Measurements from ENCODE around the gene ABCA2. TPM values are rescaled to one million over a fixed set of nuclear protein-coding genes. Genes with fewer than 3 reads are reported as not detected.

ABCA2 gene
- total RNA-seq, 1 donor from 2014 or later, result 55.1 TPM

DNA sequence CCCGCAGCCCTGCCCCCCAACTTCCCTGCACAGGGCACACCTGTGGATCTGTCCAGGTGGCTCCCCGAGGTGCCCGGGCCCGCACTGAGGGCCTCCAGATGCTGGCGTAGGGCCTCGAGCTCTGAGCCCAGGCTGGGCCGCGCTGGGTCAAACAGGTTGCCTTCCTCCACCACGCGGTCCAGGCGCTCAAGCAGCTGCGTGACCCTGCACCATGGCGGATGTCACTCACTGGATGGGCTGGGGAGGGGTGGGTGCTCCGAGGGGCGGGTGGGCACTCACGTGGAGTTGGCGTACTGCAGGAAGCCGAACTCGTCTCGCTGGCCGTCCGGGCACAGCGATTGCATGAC is 5.4 kb downstream of the ABCA2 start:
- no peak for DNase-seq (ENCODE audit: extremely low spot score, unreplicated experiment)
- TF ChIP-seq, protein P1, sequence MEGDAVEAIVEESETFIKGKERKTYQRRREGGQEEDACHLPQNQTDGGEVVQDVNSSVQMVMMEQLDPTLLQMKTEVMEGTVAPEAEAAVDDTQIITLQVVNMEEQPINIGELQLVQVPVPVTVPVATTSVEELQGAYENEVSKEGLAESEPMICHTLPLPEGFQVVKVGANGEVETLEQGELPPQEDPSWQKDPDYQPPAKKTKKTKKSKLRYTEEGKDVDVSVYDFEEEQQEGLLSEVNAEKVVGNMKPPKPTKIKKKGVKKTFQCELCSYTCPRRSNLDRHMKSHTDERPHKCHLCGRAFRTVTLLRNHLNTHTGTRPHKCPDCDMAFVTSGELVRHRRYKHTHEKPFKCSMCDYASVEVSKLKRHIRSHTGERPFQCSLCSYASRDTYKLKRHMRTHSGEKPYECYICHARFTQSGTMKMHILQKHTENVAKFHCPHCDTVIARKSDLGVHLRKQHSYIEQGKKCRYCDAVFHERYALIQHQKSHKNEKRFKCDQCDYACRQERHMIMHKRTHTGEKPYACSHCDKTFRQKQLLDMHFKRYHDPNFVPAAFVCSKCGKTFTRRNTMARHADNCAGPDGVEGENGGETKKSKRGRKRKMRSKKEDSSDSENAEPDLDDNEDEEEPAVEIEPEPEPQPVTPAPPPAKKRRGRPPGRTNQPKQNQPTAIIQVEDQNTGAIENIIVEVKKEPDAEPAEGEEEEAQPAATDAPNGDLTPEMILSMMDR (IDR thresholded peaks at IDR 0.05), result no peak
- Mint-ChIP-seq H3K36me3 (ENCODE audit: unreplicated experiment) (peaks cover 2% of the 10 kb centered on the region), H3K27me3 (ENCODE audit: unreplicated experiment) (no peaks in the 10 kb centered on the region), H3K9me3 (ENCODE audit: unreplicated experiment) (no peaks in the 10 kb centered on the region), H3K4me3 (ENCODE audit: unreplicated experiment) (no peak overlapping the region), H3K27ac (ENCODE audit: unreplicated experiment) (no peak overlapping the region), H3K4me1 (ENCODE audit: unreplicated experiment) (peaks cover 8% of the 10 kb centered on the region)

- no peaks in the 10 kb centered on the region for H3K27me3 Mint-ChIP-seq (ENCODE audit: unreplicated experiment)
- H3K36me3 Mint-ChIP-seq (ENCODE audit: unreplicated experiment), result peaks cover 2% of the 10 kb centered on the region
- no peak overlapping the region for H3K4me3 Mint-ChIP-seq (ENCODE audit: unreplicated experiment)
- no peaks in the 10 kb centered on the region for H3K9me3 Mint-ChIP-seq (ENCODE audit: unreplicated experiment)
- H3K4me1 Mint-ChIP-seq (ENCODE audit: unreplicated experiment), result peaks cover 5% of the 10 kb centered on the region
- no peak for DNase-seq (ENCODE audit: extremely low spot score, unreplicated experiment)
- no peak overlapping the region for H3K27ac Mint-ChIP-seq (ENCODE audit: unreplicated experiment)
- TF ChIP-seq, protein P1 (IDR thresholded peaks at IDR 0.05), result no peak
These were observed 5.9 kb downstream of the ABCA2 start for GRCh38 chr9:137021979-137022661.

- Mint-ChIP-seq H3K9me3 (ENCODE audit: unreplicated experiment) (no peaks in the 10 kb centered on the region), H3K27ac (ENCODE audit: unreplicated experiment) (no peak overlapping the region), H3K4me3 (ENCODE audit: unreplicated experiment) (no peak overlapping the region), H3K27me3 (ENCODE audit: unreplicated experiment) (no peaks in the 10 kb centered on the region), H3K36me3 (ENCODE audit: unreplicated experiment) (peaks cover 3% of the 10 kb centered on the region), H3K4me1 (ENCODE audit: unreplicated experiment) (peaks cover under 1% of the 10 kb centered on the region)
- TF ChIP-seq, protein P1 (IDR thresholded peaks at IDR 0.05), result no peak
- no peak for DNase-seq (ENCODE audit: extremely low spot score, unreplicated experiment)
These were observed 6.5 kb downstream of the ABCA2 start for GRCh38 chr9:137021568-137021978.

- DNase-seq (ENCODE audit: extremely low spot score, unreplicated experiment), result no peak
- TF ChIP-seq, protein P1 (IDR thresholded peaks at IDR 0.05), result no peak
- H3K27me3 Mint-ChIP-seq (ENCODE audit: unreplicated experiment), result no peaks in the 10 kb centered on the region
- no peak overlapping the region for H3K27ac Mint-ChIP-seq (ENCODE audit: unreplicated experiment)
- H3K4me3 Mint-ChIP-seq (ENCODE audit: unreplicated experiment), result no peak overlapping the region
- no peaks in the 10 kb centered on the region for H3K9me3 Mint-ChIP-seq (ENCODE audit: unreplicated experiment)
- no peaks in the 10 kb centered on the region for H3K4me1 Mint-ChIP-seq (ENCODE audit: unreplicated experiment)
- H3K36me3 Mint-ChIP-seq (ENCODE audit: unreplicated experiment), result peaks cover 3% of the 10 kb centered on the region
These were observed 7.1 kb downstream of the ABCA2 start for GRCh38 chr9:137020771-137021567.

Data from osteocyte (in vitro differentiated cells).